HG02884 (cell line): Measurements from ENCODE around the gene CEACAM7.
"Not testable (repeated sequence)": the region's sequence is repeated elsewhere in the genome, so short reads cannot be mapped to it uniquely, and the experiment has no call there.

Source experiments
- ATAC-seq: cut with Tn5 transposase; IDR thresholded peaks from one replicate; pipeline ENCODE4 v1.9.1; 2021; ENCODE audit warnings: mild to moderate bottlenecking, moderate library complexity; ENCODE audit not compliant: unreplicated experiment

CEACAM7 gene

DNA sequence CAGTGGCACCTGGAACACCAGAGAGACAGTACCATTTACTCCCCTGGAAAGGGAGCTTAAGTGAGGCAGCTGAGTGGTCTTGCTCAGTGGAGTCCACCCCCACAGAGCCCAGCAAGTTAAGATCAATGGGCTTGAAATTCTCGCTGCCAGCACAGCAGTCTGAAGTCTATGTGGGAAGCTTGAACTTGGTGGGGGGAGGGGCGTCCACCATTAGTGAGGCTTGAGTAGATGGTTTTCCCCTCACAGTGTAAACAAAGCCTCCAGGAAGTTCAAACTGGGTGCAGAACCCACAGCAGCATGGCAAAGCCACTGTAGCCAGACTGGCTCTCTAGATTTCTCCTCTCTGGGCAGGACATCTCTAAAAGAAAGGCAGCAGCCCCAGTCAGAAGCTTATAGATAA, 30.9 kb downstream of the CEACAM7 start:
- no peak for ATAC-seq

GRCh38 chr19:41656756-41657155, 31.3 kb downstream of the CEACAM7 start:
- ATAC-seq = not testable (repeated sequence)

- no peak for ATAC-seq
Measured at GRCh38 chr19:41652250-41652649, 35.8 kb downstream of the CEACAM7 start.

DNA sequence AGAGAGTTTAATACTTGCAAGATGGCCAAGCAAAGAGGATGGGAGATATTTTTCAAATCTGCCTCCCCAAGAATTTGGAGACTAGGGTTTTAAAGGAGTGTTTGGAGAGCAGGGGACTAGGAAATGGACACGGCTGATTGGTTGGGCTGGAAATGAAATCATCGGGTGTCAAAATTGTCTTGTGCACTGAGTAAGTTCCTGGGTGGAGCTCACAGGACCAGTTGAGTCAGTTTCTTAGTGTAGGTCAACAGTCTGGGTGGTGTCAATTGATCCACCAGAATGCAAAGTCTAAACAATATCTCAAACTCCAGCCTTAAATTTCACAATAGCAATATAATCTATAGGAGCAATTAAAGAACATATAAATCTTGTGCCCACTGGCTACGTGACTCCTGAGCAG, 38.2 kb downstream of the CEACAM7 start:
- no peak for ATAC-seq

- no peak for ATAC-seq
Measured at GRCh38 chr19:41646589-41647204, 41.4 kb downstream of the CEACAM7 start.

GRCh38 chr19:41641879-41642485, 46.1 kb downstream of the CEACAM7 start:
- no peak for ATAC-seq

GRCh38 chr19:41638641-41639081, 49.4 kb downstream of the CEACAM7 start:
- ATAC-seq = no peak

DNA sequence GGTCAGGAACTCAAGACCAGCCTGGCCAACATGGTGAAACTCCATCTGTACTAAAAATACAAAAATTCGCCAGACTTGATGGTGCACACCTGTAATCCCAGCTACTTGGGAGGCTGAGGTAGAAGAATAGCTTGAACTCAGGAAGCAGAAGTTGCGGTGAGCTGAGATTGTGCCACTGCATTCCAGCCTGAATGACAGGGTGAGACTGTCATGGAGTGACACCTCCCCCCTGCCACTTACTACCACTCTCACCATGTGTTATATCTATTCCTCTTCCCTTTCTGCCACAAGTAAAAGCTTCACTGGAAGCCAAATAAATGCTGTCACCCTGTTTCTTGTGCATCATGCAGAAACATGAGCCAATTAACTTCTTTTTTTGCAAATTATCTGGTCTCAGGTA, 50.6 kb downstream of the CEACAM7 start:
- no peak for ATAC-seq

DNA sequence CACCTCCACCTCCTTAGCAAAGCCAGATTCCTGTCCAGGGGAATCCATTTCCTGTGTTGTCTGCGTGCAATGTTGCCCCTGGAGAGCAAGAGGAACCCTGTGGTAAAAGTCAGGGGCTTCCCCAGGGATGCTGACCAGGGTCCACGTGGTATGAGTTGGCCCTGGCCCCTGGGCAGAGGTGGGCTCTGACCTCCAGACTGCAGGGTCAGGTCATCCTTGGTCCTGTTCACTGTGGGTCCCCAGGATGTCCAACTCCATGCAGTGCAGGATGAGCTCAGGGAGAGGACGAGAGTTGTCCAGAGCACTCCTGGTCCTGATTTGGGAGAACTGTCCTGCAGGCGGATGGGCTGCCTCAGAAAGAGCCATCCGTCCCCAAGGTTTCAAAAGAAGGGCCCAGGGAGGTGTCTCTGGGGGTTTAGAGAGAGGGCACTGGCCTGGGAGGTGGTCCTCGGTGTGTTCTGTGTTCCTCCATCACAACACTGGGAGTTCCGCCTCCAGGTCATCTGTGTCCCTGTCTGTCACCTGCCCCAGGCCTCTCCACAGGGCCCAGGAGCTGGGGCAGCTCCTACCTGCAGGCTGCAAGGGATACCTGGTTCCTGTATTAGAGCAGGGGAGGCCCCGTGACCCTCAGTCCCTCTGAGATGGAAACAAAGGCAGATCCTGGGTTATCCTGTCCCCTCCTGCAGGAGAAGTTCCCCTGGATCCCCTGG, 59.9 kb downstream of the CEACAM7 start:
- no peak for ATAC-seq

- ATAC-seq = no peak
Measured at GRCh38 chr19:41626877-41627276, 61.2 kb downstream of the CEACAM7 start, which contains the start of gene CEACAM4. Gene CEACAM4, minus strand, starts transcription at chr19:41627074. Its CDS starts 111 bp downstream, at chr19:41626963.

- no peak for ATAC-seq
Measured at GRCh38 chr19:41626278-41626677, 61.8 kb downstream of the CEACAM7 start.

DNA sequence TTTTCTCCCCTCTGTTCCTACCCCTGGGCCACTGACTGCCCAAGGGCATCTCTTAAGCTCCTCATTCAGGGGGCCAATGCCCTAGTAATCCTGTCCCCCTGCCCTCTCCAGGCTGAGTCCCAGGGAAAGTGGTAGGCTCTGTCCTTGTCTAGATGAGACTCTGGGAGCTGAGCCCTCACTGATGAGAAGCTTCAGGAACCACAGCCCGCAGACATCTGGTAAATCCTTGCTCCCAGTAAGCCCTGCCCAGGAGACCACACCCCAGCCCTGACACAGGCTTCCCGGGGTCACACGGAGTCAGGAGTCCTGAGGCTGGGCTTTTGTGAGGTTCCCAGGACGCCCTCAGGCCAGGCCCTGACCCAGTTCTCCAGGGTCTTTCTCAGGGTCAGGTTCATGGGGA, 63.1 kb downstream of the CEACAM7 start:
- ATAC-seq = no peak

- no peak for ATAC-seq
Measured at GRCh38 chr19:41624515-41624914, 63.6 kb downstream of the CEACAM7 start.

GRCh38 chr19:41623360-41623759, 64.7 kb downstream of the CEACAM7 start:
- ATAC-seq = no peak
